Measurements from ENCODE around the gene OR4D11. TPM values are rescaled to one million over a fixed set of nuclear protein-coding genes. Genes with fewer than 3 reads are reported as not detected.

The OR4D11 gene
- total RNA-seq, 1 experiment from 2014 or later, result not detected

- TF ChIP-seq CTCF (IDR thresholded peaks at IDR 0.05; ENCODE audit: unreplicated experiment), result no peak
- BruUV-seq (replicated peaks), result no TSS peak
- intact Hi-C loops (cut with micrococcal nuclease; ENCODE audit: unreplicated experiment), result no loop called here
- Mint-ChIP-seq H3K27me3 (ENCODE audit: unreplicated experiment) (peaks cover 8% of the 10 kb centered on the region), H3K36me3 (ENCODE audit: insufficient read depth, unreplicated experiment) (peaks cover 46% of the 10 kb centered on the region), H3K4me3 (ENCODE audit: low read depth, unreplicated experiment) (no peak overlapping the region), H3K9me3 (ENCODE audit: low read depth, unreplicated experiment) (no peaks in the 10 kb centered on the region), H3K27ac (ENCODE audit: unreplicated experiment) (no peak overlapping the region), H3K4me1 (ENCODE audit: low read depth, unreplicated experiment) (peaks cover 40% of the 10 kb centered on the region)
- no peak for DNase-seq
- CTCF ChIA-PET, result no interaction called here
Measured at GRCh38 chr11:59552844-59553243, 49.5 kb downstream of the OR4D11 start.

GRCh38 chr11:59553323-59553722, 49.9 kb downstream of the OR4D11 start:
- intact Hi-C loops (cut with micrococcal nuclease; ENCODE audit: unreplicated experiment), result no loop called here
- no peak overlapping the region for H3K27ac Mint-ChIP-seq (ENCODE audit: unreplicated experiment)
- peaks cover 46% of the 10 kb centered on the region for H3K36me3 Mint-ChIP-seq (ENCODE audit: insufficient read depth, unreplicated experiment)
- peaks cover 8% of the 10 kb centered on the region for H3K27me3 Mint-ChIP-seq (ENCODE audit: unreplicated experiment)
- no peak for TF ChIP-seq CTCF (IDR thresholded peaks at IDR 0.05; ENCODE audit: unreplicated experiment)
- H3K4me3 Mint-ChIP-seq (ENCODE audit: low read depth, unreplicated experiment), result no peak overlapping the region
- no peak for DNase-seq
- no peaks in the 10 kb centered on the region for H3K9me3 Mint-ChIP-seq (ENCODE audit: low read depth, unreplicated experiment)
- BruUV-seq (replicated peaks), result no TSS peak
- H3K4me1 Mint-ChIP-seq (ENCODE audit: low read depth, unreplicated experiment), result peaks cover 37% of the 10 kb centered on the region
- CTCF ChIA-PET, result no interaction called here

Other genes starting within 250 kb of the OR4D11 start
- not detected in 2 replicates for gene OR5AN1, start 144.7 kb upstream of the OR4D11 start, total RNA-seq (2022)
- gene OR5A2, start 77.2 kb upstream of the OR4D11 start, total RNA-seq (2022), result not detected in 2 replicates
- gene OR5A1, start 67.1 kb upstream of the OR4D11 start, total RNA-seq (2022), result not detected in 2 replicates
- not detected in 2 replicates for gene OR4D6, start 46.6 kb upstream of the OR4D11 start, total RNA-seq (2022)
- gene OR4D10, start 30.3 kb upstream of the OR4D11 start, total RNA-seq (2022), result not detected in 2 replicates
- gene OR4D9, start 8.0 kb downstream of the OR4D11 start, total RNA-seq (2022), result not detected in 2 replicates
- 58.6 and 60.7 TPM in 2 replicates for gene OSBP, start 112.2 kb downstream of the OR4D11 start, total RNA-seq (2022)
- gene PATL1, start 165.5 kb downstream of the OR4D11 start, total RNA-seq (2022), result 56.9 and 59.8 TPM in 2 replicates
- not detected in 2 replicates for gene OR10V1, start 210.3 kb downstream of the OR4D11 start, total RNA-seq (2022)